NCI-H1930 (cell line): ENCODE measurements around the gene ABHD2.
"Not testable (repeated sequence)": the region's sequence is repeated elsewhere in the genome, so short reads cannot be mapped to it uniquely, and the experiment has no call there.

ENCODE experiments used
- DNase-seq, 2 experiments: peaks; one replicate each; lab custom pipeline; 2025; lab: John Stamatoyannopoulos, UW

ABHD2 gene

GRCh38 chr15:89087830-89088604 lies at the start of gene ABHD2:
ABHD2 (plus strand) TSS chr15:89088456; CDS start chr15:89116328, 27,872 bp downstream.
- DNase-seq, result peak; percentile 96 to 97

- no peak for DNase-seq
Observed at GRCh38 chr15:89039142-89039541, 49.1 kb upstream of the ABHD2 start.

GRCh38 chr15:89041507-89041906 lies 46.7 kb upstream of the ABHD2 start:
- DNase-seq, result no peak

GRCh38 chr15:89042387-89042786 lies 45.9 kb upstream of the ABHD2 start:
- DNase-seq, result no peak

- no peak for DNase-seq
Observed at GRCh38 chr15:89043031-89044002, 44.9 kb upstream of the ABHD2 start.

- DNase-seq, result not testable (repeated sequence)
Observed at GRCh38 chr15:89049016-89049666, 39.1 kb upstream of the ABHD2 start.

GRCh38 chr15:89051875-89052274 lies 36.4 kb upstream of the ABHD2 start:
- no peak for DNase-seq

GRCh38 chr15:89052474-89052873 lies 35.8 kb upstream of the ABHD2 start:
- no peak for DNase-seq

GRCh38 chr15:89054873-89055272 lies 33.4 kb upstream of the ABHD2 start:
- DNase-seq, result no peak

- DNase-seq, result peak; percentile 30 to 35
Observed at GRCh38 chr15:89057506-89058133, 30.6 kb upstream of the ABHD2 start.

- DNase-seq, result no peak
Observed at GRCh38 chr15:89058376-89058775, 29.9 kb upstream of the ABHD2 start.

- DNase-seq, result no peak
Observed at GRCh38 chr15:89058876-89059405, 29.3 kb upstream of the ABHD2 start.

GRCh38 chr15:89066280-89066679 lies 22.0 kb upstream of the ABHD2 start:
- no peak for DNase-seq

GRCh38 chr15:89067751-89068150 lies 20.5 kb upstream of the ABHD2 start:
- DNase-seq, result no peak

- no peak for DNase-seq
Observed at GRCh38 chr15:89068325-89068784, 19.9 kb upstream of the ABHD2 start.

- DNase-seq, result no peak
Observed at GRCh38 chr15:89070197-89071124, 17.8 kb upstream of the ABHD2 start.

- DNase-seq, result no peak
Observed at GRCh38 chr15:89071471-89071870, 16.8 kb upstream of the ABHD2 start.

- no peak for DNase-seq
Observed at GRCh38 chr15:89072277-89072869, 15.9 kb upstream of the ABHD2 start.

GRCh38 chr15:89074402-89075012 lies 13.7 kb upstream of the ABHD2 start:
- DNase-seq, result no peak
